GM12878 (cell line): ENCODE measurements around the gene PCSK5.

Source experiments
- ATF7 ChIP-seq: fragments of 450-650 bp; IDR thresholded peaks from 2 replicates; pipeline ENCODE4 v1.6.1; 2016; ENCODE audit warnings: low read depth, mild to moderate bottlenecking
- CTCF ChIP-seq, 3 experiments: IDR thresholded peaks in 2 of 3; conservative IDR thresholded peaks in 1 of 3; 2 replicates each; pipeline ENCODE4 v1.5.1; 2011; ENCODE audit warnings: low read depth in 3 of 3, low read length in 3 of 3, mild to moderate bottlenecking in 3 of 3, control low read depth in 2 of 3, moderate library complexity in 2 of 3, inconsistent platforms in 1 of 3, mixed read lengths in 1 of 3; ENCODE audit not compliant: control insufficient read depth in 2 of 3, insufficient read depth in 1 of 3; ENCODE audit errors: extremely low read depth in 1 of 3
- EZH2 ChIP-seq: IDR thresholded peaks from 2 replicates; pipeline ENCODE4 v1.6.1; 2012; ENCODE audit warnings: low read depth, mild to moderate bottlenecking, control low read depth, inconsistent platforms, low read length, borderline replicate concordance; ENCODE audit not compliant: control insufficient read depth
- GABPA ChIP-seq: IDR thresholded peaks from 2 replicates; pipeline ENCODE4 v1.6.1; 2014; ENCODE audit warnings: antibody characterized with exemption, low read depth, mild to moderate bottlenecking, inconsistent platforms
- JUND ChIP-seq: IDR thresholded peaks from 2 replicates; pipeline ENCODE4 v1.6.1; 2012; ENCODE audit warnings: low read depth, mild to moderate bottlenecking, low read length, improper control_type of control experiment, moderate library complexity
- SMAD1 ChIP-seq: fragments of 450-650 bp; IDR thresholded peaks from 2 replicates; pipeline ENCODE4 v1.6.1; 2018; ENCODE audit warnings: mild to moderate bottlenecking, low read depth; ENCODE audit not compliant: partially characterized antibody

GRCh38 chr9:76354221-76354620 lies 463.7 kb downstream of the PCSK5 start:
- no peak for TF ChIP-seq JUND
- TF ChIP-seq GABPA = no peak
- no peak for TF ChIP-seq EZH2
- no peak for TF ChIP-seq CTCF (IDR thresholded peaks at IDR 0.05 in 2 of 3, conservative IDR thresholded peaks at IDR 0.05 in 1 of 3; ENCODE audit: control insufficient read depth in 2 of 3, extremely low read depth in 1 of 3, insufficient read depth in 1 of 3, low read depth in 3 of 3, low read length in 3 of 3)
- TF ChIP-seq SMAD1 = no peak
- TF ChIP-seq ATF7 = no peak
